Measurements from ENCODE around the gene CCDC188.
A peak's percentile ranks its signal among the peaks of the same experiment; 100 is the strongest.

CCDC188 gene

DNA sequence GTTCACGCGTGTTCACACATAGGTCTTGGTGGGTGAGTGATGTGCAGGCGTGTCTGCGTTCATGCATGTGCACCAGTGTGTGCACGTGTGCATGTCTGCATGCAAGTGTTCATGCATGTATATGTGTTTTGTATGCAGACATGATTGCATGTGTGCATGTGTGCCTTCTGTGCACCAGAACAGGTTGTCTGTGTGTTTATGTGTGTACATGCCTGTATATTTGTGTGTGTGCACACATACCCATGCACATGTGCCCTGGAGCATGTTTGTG lies 14.3 kb downstream of the CCDC188 start (continued):
- no peak for TF ChIP-seq ZNF530 (tag by site-specific recombination; IDR thresholded peaks at IDR 0.05; ENCODE audit: low read depth)

DNA sequence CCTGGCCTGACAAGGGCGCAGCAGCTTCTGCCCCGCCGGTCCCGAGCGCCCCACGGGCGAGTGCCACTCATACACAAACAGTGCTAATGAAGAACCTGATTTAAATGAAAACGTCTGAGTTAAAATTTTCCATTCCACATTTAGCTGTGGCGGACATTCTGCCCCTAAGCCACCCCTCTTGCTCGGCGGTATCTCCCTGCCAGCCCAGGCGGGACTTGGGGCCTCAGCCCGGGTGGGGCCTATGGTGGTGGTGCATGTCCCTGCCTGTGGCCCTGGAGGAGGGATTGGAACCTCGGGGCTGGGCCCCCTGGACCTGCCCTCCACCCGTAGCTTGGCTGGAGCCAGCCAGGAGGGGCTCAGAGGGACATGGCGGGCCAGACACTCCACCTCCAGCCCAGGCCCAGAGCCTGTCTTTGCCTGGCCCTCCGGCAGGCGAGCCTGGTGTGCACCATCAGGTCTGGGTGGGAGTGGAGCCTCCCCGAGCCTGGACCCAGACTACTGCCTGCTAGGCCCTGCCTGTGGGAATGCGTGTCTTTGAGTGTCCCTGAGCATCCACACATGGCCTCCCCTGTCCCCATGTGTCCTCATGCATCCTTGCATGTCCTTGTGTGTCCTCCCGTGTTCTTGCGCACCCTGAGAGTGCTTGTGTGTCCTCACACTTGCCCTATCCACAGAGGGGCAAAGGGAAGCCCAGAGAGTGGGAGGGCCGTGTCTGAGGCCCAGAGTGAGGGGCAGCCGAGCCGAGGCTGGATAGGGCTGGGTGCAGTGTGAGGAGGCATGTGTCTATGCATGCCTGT lies 14.9 kb downstream of the CCDC188 start:
- H3K27ac ChIP-seq (ENCODE audit: extremely low read depth, low read depth, low read length) = 0 out of 2 replicates have a peak overlapping the region, but pooled peaks have one; percentile 16
- TF ChIP-seq ZIC2 (tag by site-specific recombination; IDR thresholded peaks at IDR 0.05) (no peak), GLIS1 (tag by site-specific recombination; IDR thresholded peaks at IDR 0.05) (peak; percentile 50), ZNF76 (tag by site-specific recombination; IDR thresholded peaks at IDR 0.05; ENCODE audit: borderline replicate concordance, low read depth) (no peak), ZNF571 (tag by site-specific recombination; IDR thresholded peaks at IDR 0.05) (no peak), ZNF174 (tag by site-specific recombination; IDR thresholded peaks at IDR 0.05) (no peak), GLIS2 (tag by site-specific recombination; IDR thresholded peaks at IDR 0.05) (peak; percentile 42; the same call in 1 of the 2 replicates), ZBTB17 (tag by site-specific recombination; IDR thresholded peaks at IDR 0.05) (no peak), ZNF132 (tag by site-specific recombination; IDR thresholded peaks at IDR 0.05; ENCODE audit: borderline replicate concordance) (no peak), ZNF792 (tag by site-specific recombination; IDR thresholded peaks at IDR 0.05) (no peak), SP2 (tag by site-specific recombination; IDR thresholded peaks at IDR 0.05) (peak; percentile 36), ZNF510 (tag by site-specific recombination; IDR thresholded peaks at IDR 0.05; ENCODE audit: insufficient replicate concordance) (no peak), KLF1 (tag by site-specific recombination; IDR thresholded peaks at IDR 0.05) (peak; percentile 80)
- TF ChIP-seq, protein P1, sequence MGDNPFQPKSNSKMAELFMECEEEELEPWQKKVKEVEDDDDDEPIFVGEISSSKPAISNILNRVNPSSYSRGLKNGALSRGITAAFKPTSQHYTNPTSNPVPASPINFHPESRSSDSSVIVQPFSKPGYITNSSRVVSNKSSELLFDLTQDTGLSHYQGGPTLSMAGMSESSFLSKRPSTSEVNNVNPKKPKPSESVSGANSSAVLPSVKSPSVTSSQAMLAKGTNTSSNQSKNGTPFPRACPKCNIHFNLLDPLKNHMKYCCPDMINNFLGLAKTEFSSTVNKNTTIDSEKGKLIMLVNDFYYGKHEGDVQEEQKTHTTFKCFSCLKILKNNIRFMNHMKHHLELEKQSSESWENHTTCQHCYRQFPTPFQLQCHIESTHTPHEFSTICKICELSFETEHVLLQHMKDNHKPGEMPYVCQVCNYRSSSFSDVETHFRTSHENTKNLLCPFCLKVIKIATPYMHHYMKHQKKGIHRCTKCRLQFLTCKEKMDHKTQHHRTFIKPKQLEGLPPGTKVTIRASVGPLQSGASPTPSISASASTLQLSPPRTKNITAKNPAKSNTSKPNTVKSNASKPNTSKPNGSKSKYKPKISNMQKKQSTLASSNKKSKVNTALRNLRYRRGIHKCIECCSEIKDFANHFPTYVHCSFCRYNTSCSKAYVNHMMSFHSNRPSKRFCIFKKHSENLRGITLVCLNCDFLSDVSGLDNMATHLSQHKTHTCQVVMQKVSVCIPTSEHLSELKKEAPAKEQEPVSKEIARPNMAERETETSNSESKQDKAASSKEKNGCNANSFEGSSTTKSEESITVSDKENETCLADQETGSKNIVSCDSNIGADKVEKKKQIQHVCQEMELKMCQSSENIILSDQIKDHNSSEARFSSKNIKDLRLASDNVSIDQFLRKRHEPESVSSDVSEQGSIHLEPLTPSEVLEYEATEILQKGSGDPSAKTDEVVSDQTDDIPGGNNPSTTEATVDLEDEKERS (tag by site-specific recombination; IDR thresholded peaks at IDR 0.05) = no peak
- TF ChIP-seq, protein P2, sequence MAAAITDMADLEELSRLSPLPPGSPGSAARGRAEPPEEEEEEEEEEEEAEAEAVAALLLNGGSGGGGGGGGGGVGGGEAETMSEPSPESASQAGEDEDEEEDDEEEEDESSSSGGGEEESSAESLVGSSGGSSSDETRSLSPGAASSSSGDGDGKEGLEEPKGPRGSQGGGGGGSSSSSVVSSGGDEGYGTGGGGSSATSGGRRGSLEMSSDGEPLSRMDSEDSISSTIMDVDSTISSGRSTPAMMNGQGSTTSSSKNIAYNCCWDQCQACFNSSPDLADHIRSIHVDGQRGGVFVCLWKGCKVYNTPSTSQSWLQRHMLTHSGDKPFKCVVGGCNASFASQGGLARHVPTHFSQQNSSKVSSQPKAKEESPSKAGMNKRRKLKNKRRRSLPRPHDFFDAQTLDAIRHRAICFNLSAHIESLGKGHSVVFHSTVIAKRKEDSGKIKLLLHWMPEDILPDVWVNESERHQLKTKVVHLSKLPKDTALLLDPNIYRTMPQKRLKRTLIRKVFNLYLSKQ (tag by site-specific recombination; IDR thresholded peaks at IDR 0.05; ENCODE audit: borderline replicate concordance) = no peak
- TF ChIP-seq, protein P3, sequence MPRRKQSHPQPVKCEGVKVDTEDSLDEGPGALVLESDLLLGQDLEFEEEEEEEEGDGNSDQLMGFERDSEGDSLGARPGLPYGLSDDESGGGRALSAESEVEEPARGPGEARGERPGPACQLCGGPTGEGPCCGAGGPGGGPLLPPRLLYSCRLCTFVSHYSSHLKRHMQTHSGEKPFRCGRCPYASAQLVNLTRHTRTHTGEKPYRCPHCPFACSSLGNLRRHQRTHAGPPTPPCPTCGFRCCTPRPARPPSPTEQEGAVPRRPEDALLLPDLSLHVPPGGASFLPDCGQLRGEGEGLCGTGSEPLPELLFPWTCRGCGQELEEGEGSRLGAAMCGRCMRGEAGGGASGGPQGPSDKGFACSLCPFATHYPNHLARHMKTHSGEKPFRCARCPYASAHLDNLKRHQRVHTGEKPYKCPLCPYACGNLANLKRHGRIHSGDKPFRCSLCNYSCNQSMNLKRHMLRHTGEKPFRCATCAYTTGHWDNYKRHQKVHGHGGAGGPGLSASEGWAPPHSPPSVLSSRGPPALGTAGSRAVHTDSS (tag by site-specific recombination; IDR thresholded peaks at IDR 0.05) = no peak
- TF ChIP-seq, protein P4, sequence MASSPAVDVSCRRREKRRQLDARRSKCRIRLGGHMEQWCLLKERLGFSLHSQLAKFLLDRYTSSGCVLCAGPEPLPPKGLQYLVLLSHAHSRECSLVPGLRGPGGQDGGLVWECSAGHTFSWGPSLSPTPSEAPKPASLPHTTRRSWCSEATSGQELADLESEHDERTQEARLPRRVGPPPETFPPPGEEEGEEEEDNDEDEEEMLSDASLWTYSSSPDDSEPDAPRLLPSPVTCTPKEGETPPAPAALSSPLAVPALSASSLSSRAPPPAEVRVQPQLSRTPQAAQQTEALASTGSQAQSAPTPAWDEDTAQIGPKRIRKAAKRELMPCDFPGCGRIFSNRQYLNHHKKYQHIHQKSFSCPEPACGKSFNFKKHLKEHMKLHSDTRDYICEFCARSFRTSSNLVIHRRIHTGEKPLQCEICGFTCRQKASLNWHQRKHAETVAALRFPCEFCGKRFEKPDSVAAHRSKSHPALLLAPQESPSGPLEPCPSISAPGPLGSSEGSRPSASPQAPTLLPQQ (tag by site-specific recombination; IDR thresholded peaks at IDR 0.05) = no peak
- ChIA-PET CTCF (interaction anchor here (0.7 to 1.8 kb wide), 5 partner anchors 20 to 163 kb away, joined by 3 to 6 read pairs (median 3); no protein-coding TSS in a partner anchor), POLR2A (interaction anchor here (1.0 to 1.3 kb wide), 2 partner anchors 12 to 19 kb away, joined by 3 read pairs; no protein-coding TSS in a partner anchor)
- H3K4me1 ChIP-seq (ENCODE audit: control insufficient read depth, insufficient read depth, low read length) = peaks cover 5% of the 10 kb centered on the region
- H3K36me3 ChIP-seq (ENCODE audit: control insufficient read depth in 2 of 2, insufficient read depth in 1 of 2, low read length in 2 of 2) = peaks cover 0 to 41% of the 10 kb centered on the region in 2 experiments; a peak in 1 of 3 replicates
- H3K9me3 ChIP-seq (ENCODE audit: control insufficient read depth, insufficient read depth, low read depth, low read length) = no peaks in the 10 kb centered on the region
- no peak overlapping the region for H3K4me3 ChIP-seq (ENCODE audit: low read depth, low read length)
